HG03342 (cell line): ENCODE data around the gene TTLL6.
A peak's percentile ranks its signal among the peaks of the same experiment; 100 is the strongest.
"Not testable (repeated sequence)": the region's sequence is repeated elsewhere in the genome, so short reads cannot be mapped to it uniquely, and the experiment has no call there.

Experiments
- ATAC-seq: cut with Tn5 transposase; IDR thresholded peaks from one replicate; pipeline ENCODE4 v1.9.1; 2021; ENCODE audit warnings: mild to moderate bottlenecking, moderate library complexity; ENCODE audit not compliant: unreplicated experiment

The TTLL6 gene

DNA sequence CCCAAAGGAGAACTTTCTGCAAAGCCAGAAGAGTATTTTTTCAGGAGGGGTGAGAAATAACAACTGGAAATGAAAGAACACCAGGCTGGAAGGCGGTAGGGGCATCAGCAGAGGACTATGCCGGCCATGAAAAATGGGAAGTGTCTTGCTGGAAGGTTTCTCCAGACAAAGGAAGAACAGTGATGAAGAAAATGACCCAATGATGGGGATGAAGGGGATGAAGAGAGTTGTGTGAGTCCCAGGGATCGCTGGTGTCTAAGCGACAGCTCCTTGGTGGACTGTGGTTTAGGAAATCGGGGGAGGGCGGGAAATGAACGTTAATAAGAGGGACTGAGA, 623 bp downstream of the TTLL6 start:
- no peak for ATAC-seq

DNA sequence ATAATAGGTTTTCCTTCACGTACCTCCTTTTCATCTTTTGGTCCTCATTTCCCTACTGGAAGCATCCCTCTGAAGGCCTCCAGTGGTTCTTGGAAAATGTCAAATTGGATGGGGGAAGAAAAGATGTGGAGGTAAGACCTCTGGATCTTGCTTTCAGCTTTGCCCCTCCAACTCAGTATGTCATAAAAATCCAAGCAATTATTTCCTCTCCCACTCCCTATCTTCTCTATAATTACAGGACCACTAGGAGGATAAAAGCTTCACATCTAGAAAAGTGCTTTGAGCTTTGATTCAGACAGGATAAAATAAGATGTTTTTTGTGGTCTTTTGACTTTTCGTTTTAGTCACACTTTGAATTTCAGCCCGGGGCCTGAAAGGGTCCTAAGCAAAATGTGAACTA, 1.7 kb downstream of the TTLL6 start:
- no peak for ATAC-seq

DNA sequence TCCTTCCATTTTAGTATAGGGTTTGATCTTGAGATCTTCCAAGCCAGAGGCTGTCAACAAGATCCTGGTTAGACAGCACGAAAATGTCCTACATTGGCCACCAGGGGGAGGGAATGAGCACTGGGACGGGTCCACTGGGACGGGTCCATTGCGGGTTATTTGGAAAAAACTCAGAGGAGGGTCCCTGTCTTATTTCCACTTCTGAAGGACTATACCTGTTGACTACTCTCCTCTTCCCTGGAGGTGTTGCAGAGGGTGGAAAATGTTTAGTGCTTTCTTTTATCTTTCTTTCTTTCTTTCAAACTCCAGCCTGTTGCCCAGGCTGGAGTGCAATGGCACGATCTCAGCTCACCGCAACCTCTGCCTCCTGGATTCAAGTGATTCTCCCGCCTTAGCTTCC, 2.5 kb downstream of the TTLL6 start:
- ATAC-seq: no peak

DNA sequence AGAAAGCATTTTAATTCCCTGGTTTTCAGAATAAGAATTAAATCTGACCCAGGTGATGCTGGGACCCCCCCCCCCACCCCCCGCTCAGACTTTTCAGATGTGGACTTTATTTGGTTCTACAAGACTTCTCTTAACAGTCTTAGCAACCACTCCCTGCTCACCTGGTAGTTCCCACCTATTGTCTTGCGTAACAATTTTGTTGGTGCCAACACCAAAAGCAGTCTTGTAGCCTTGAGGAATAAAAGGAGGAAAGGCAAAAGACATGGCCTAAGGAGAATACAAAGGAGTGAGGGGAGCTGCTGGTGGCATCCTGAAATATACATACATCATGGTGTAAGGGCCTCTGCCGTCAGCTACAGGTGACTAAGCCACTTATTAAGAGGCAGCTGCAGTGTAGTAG, 5.0 kb downstream of the TTLL6 start:
- no peak for ATAC-seq

DNA sequence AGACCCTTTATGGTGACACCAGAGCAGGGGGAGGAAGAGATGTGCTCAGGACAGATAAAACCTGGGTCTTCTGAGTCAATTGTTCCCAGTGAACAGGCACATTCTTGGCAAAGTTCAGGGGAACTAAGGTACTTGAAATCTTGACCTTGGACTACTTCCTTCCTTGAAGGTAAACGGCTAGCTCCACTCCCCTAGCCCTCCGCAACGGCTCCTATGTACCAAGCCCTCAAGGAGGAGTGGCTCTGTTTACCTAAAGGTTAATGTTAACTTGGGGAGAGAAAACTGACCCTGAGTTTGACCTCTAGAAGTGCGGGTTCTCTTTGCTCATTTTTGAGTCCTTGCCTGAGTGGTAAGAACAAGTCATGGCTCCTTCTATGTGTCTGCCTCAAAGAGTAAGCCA, 7.8 kb downstream of the TTLL6 start:
- no peak for ATAC-seq

DNA sequence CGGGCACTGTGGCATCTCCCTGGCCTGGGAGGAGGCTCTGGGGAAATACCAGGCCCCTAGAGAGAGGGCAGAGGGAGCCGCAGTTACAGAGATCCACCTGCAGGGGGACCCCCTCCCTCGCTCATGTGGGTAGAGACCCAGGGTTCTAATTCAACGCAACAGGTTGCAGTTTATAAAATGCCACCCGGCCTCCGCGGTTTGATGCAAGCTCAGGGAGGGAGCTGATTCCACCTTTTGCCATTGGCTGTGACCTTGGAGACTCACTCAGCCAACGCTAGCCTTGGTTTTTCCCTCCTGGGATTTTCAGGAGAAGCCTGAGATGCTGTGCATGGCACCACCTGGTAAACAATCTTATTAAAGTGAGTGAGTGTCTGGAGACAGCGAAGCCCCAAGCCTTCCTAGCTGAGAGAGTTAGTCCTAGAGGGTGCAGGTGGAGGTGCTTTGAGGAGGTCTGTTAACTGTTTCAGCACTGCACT, 12.1 kb downstream of the TTLL6 start:
- ATAC-seq: no peak

DNA sequence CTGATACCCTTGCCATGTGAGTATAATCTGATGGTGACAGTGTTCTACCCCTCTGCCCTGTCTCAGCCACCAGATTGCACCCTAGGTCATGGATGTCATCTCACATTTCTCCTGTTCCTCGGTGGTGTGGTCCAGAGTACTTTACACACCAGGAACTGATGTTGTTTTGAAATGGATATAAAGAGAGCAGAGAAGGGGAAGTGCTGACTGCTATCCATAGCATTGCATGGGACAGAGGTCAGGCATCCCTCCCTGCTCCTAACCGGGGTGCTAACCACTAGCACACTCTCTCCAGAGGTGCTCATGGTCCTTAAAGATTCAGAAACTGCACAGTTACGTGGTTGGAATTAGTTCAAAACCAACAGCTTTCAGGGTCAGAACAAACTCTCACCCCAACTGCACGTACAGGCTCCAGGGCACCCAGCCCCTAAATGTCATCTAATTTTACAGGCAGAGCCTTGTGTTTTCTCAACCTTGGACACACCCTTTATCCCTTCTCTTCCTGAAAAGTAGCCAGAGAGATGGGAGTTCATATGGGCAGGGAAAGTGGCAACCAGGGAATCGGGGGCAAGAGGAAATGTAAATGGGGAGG, 16.3 kb downstream of the TTLL6 start:
- ATAC-seq: no peak

DNA sequence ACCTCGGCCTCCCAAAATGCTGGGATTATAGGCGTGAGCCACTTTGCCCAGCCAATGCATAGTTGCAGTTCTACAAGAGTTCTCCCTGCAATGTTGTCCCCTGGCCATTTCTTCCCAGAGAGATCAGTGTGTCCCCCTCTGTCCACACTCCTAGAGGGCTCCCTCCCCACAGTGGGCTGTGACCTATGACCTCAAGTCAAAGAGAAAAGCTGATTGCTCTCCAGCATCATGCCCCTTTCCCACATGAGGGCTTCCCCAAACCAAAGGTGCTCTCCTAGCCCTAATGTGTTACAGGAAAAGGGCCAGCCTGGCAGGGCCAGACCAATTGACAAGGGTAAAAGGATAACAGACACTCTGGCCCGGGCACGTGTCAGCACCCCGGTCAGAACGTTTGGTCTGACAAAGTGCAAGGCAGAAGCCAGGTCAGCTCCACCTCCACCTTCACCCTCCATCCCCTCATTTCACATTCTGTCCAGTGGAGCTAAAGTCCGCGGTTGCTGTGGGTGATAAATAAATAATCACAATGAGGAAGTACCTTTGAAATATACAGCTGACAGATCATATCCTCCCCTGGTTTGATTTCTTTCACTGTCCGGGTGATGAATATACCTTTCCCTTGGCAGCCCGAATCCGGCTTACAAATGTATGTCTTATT, 17.8 kb downstream of the TTLL6 start:
- ATAC-seq: no peak

DNA sequence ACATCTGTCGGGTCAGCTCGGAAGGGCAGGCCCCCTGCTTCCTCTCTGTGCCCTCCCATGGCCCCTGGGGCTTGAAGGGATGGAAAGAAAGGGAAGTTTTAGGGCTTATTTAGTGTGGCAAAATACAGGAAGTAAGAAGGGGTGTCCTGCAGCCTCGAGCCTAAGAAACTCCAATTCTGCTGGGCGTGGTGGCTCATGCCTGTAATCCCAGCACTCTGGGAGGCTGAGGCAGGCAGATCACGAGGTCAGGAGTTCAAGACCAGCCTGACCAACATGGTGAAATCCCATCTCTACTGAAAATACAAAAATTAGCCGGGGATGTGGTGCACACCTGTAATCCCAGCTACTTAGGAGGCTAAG, 20.9 kb downstream of the TTLL6 start:
- not testable (repeated sequence) for ATAC-seq

DNA sequence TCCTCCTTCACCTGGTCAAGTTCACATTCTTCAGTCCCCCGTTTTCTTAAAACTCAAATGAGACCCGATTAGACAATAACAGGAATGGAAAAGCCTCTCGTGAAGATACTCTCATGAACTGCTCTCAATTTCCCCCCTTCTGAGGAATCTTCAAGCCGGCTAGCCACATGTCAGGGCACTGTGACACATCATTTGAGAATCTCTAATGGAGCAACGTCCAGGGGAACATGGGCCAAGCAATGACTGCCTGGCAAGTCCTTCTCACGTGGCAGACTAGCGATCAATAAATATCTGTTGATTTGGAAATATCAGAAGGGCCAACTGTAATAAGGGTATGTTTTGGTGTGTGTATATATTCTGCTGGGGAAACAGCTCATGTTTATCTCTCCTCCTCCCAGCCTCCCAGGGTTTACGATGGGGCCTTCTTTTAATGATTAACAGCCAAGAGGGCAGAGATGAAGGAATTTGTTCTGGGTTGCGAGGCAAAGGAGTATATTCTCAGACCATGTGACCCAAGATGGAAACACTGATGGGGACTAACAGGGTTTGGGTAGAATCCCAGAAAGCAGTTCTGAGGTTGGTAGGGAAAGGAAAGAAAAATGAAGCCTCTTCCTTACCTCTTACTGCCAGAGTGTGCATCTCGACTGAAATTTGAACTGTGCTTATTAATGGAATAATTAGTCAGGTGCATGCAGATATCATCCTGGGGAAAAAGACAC, 21.4 kb downstream of the TTLL6 start:
- ATAC-seq: no peak

DNA sequence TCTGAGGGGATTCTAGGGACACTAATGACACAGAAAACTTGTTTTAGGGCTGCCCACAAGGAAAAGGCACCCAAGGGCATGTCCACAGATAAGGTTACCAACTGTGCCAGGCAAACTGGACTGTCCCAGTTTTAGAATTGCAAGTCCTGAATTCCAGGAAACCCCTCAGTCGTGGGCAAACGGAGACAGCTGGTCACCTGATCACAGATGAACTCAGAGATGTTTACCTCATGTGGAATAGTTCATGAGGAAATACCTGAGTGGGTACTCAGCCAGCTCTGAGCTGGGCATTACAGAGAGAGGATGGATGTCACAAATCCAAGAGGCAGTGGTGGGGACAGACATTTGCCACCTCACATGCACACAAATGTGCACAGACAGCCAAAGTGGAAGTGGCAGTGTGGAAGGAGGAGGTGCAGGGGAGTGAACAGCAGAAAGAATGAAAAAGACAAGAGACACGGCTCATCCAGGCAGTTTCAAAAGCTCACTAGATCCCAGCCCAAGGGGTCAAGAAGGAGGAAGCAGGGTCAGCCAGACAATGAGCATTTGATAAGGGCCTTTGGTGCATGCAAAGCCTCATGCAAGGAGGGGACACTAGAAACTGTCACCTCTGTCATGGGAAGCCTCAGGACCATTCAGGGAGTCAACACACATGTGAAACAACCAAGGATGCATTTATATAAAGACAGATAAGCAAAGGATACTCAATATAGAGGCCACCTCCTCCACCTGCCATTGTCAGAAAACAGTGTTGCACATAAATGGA, 24.8 kb downstream of the TTLL6 start:
- ATAC-seq: no peak

DNA sequence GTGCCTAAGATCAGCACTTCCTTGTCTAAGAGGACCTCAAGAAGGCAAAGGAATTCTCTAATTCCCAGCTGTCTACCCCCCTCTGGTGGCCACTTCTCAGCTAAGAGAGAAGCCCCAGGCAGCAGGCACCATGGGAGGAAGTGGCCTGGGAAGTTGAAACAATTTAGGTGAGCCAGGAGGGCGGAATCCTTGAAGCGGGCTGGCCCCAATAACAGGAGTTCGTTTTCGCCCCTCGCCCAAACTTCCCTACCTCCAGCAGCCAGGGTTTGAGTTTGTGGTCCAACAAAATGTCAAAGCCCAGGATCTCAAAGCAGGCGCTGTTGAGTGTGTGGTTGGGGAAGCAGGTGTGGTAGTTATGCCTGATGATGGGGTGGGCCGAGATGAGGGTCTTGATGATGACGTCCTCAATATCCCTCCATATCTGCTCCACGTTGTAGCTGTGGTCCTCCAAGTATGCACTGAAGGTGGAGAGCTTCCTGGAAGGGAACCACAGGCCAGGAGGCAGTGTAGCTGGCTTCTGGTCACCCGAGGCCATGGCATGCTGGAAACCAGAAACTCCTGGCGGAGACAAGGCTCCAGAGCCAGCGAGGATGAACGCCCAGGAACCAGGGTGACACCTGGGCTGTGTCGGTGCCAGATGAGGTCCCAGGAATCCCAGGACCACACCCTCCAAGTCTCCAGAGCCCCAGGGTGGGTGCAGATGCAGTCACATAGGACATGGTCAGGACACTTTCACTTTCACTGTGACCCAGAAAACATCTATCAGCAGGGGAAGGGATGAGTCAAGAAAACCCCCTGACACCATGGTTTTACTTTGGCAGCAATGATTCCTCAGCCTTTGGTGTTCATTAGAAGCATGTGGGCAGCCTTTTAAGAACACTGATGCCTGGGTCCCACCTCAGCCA, 25.6 kb downstream of the TTLL6 start:
- peak; percentile 77 for ATAC-seq

DNA sequence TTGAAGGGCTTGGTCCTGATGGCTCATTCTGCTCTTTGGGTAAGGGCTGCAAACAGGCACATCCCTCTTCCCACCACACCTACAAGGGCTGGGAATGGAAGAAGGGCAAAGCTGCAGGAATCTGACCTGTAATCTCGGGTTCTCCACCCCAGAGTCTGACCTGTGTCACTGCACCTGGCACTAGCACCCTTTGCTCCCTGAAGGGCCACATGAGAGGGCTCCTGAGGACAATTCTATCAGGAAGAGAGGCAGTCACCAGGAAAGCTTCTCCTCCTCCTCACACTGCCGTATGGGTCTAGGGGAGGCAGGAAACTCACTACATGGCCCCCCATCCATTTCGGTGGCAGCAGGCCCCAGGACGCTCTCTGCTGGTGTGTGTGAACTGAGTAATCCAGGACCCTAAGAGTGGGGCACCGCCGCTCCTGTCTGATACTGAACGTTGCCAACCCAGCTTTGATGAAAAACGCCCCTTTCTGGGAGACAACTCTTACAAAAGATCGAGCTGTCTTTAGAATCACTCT, 26.4 kb downstream of the TTLL6 start:
- ATAC-seq: no peak

DNA sequence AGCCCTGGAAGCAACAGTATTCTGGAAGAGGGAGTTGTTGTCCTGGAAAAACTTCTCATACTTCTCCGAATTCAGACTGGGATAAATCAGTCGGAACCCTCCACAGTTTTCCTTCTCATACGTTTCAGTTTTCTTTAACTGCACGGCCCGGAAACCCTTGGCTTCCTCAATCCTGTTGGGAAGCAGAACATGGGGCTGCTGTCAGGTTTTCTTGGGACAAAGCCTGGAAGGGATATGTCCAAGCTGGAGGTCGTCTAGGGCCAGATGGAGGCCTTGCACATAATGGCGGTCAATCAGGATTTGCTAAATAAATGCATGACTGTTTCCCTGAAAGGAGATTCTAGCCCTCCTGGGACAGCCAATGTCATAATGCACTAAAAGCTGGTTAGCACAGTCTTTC, 29.2 kb downstream of the TTLL6 start:
- ATAC-seq: no peak

DNA sequence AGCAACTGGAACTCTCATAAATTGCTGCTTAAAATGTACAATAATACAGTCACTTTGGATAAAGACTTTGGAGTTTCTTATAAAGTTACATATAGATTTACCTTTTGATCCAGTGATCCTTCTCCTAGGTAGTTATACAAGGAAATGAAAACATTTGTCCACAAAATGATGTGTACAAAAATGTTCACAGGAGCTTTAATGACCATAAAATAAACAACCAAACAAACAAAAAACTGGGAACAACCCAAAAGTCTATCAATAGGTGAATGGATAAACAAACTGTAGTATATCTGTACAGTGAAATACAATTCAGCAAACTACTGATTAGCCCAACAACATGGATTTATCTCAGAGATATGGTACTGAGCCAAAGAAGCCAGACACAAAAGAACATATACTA, 37.6 kb downstream of the TTLL6 start:
- ATAC-seq: no peak

DNA sequence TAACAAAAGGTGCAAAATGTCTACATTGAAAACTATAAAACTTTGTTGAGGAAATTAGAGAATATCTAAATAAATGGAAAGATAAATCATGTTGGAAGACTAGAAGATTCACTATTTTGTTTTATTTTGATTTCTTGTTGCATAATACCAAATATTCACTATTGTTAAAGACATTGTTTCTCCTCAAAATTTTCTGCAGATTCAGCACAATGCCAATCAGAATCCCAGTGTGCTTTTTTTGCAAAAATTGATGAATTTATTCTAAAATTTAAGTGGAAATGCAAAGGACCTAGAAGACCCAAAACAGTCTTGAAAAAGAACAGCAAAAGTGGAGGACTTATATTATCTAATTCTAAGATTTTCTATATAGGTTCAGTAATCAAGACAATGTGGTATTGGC, 40.4 kb downstream of the TTLL6 start:
- no peak for ATAC-seq

DNA sequence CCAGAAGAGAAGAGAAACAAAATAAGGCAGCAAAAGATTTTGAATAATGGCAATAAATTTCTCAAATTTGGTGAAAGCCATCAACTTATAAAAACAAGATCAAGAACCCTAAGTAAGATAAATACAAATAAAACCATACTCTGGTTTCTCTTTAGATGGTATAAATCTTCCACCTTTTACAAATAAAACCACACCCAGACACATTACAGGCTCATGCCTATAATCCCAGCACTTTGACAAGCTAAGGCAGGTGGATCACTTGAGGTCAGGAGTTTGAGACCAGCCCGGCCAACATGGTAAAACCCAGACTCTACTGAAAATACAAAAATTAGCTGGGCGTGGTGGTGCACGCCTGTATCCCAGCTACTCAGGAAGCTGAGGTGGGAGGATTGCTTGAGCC, 43.8 kb downstream of the TTLL6 start:
- no peak for ATAC-seq

DNA sequence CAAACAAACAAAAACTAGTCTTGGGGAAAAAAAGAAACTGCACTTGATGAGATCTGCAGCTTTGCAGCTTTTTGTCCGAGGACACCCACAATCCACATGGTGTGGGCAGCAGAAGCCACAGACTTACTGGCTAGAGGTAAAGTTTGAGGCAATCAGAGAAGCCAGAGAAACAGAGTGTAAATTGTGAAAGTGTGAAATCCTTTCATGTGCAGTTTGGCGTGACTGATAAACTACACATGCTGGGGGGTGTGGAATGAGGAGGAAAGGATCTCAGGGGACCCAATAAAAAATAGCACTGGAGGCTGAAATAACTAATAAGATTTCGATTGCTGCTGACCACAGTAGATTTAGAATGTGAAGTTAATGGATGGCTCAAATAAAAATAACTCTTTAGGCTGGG, 46.1 kb downstream of the TTLL6 start:
- no peak for ATAC-seq

DNA sequence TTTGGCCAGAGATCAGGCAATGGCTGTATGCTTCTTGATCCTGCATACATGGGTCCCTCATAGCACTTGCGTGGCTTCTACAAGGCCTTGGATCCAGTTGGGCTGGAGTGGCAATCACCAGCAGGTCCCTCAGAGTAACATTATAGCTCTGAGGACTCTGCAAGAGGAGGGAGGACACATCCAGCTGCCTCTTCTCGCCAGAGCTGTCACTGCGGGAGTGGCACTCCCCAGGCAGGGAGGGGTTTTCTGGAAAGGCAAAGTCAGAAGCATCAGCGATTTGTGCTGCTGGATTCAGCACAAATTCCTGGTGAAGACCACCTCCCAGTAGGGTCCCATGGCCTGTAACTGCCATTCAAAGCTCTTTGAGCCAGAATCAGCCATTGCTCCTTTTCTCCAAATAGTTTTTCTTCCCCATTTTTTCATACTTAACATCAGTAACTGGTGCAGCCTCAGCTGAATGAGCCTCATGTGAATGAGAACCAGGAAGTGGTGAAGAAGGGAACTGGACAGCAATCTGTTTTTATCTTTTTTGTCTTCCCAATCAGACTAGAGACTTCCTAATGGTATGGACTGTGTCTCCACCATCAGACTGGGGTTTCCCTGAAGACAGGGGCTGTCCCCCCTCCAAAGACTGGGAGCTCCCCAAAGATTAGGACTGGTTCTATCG, 47.9 kb downstream of the TTLL6 start:
- no peak for ATAC-seq

DNA sequence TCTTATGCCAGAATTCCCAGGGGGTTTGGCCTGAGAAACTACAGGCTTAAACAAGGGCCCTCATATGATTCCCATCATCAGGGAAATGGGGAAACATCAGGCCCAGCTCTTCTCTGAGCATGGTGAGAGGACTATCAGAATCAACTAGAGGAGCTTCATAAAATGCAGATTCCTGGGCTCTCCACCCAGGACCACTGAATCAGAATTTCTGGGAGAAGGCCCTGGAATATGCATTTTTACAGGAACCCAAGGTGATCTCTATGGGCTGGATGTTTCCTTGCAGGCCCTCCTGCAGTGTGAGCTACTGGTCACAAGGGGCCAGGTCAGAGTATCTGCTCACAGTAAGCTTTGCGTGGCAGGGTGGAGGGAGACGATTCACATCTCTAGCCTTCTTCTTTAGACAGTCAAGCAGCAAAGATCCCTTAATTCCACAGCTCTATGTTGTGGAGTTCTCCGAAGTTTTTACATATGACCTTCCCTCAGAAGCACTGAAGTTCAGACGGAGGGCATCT, 49.7 kb downstream of the TTLL6 start:
- ATAC-seq: no peak
